ENCODE data around the gene DNAJC15.
"Not testable (repeated sequence)": the region's sequence is repeated elsewhere in the genome, so short reads cannot be mapped to it uniquely, and the experiment has no call there.

Gene DNAJC15

GRCh38 chr13:43005460-43006236 lies 17.7 kb upstream of the DNAJC15 start:
- DNase-seq, result no peak

GRCh38 chr13:43006893-43007631 lies 16.3 kb upstream of the DNAJC15 start:
- DNase-seq, result no peak

GRCh38 chr13:43008596-43008995 lies 14.8 kb upstream of the DNAJC15 start:
- no peak for DNase-seq

GRCh38 chr13:43009506-43009905 lies 13.9 kb upstream of the DNAJC15 start:
- DNase-seq, result no peak

- no peak for DNase-seq
Observed at GRCh38 chr13:43014162-43014561, 9.2 kb upstream of the DNAJC15 start.

- no peak for DNase-seq
Observed at GRCh38 chr13:43016226-43016625, 7.2 kb upstream of the DNAJC15 start.

- DNase-seq, result no peak
Observed at GRCh38 chr13:43019811-43020210, 3.6 kb upstream of the DNAJC15 start.

- no peak for DNase-seq
Observed at GRCh38 chr13:43020794-43021193, 2.6 kb upstream of the DNAJC15 start.

- no peak for DNase-seq
Observed at GRCh38 chr13:43021926-43022670, 1.3 kb upstream of the DNAJC15 start.

- DNase-seq, result no peak
Observed at GRCh38 chr13:43022934-43023288, 475 bp upstream of the DNAJC15 start.

GRCh38 chr13:43026262-43026661 lies 2.9 kb downstream of the DNAJC15 start:
- no peak for DNase-seq

- no peak for DNase-seq
Observed at GRCh38 chr13:43030548-43030947, 7.2 kb downstream of the DNAJC15 start.

- DNase-seq, result no peak
Observed at GRCh38 chr13:43031881-43032280, 8.5 kb downstream of the DNAJC15 start.

- no peak for DNase-seq
Observed at GRCh38 chr13:43033038-43033437, 9.7 kb downstream of the DNAJC15 start.

- no peak for DNase-seq
Observed at GRCh38 chr13:43036351-43037250, 13.2 kb downstream of the DNAJC15 start.

GRCh38 chr13:43039966-43040365 lies 16.6 kb downstream of the DNAJC15 start:
- no peak for DNase-seq

- DNase-seq, result not testable (repeated sequence)
Observed at GRCh38 chr13:43040581-43041368, 17.4 kb downstream of the DNAJC15 start.

GRCh38 chr13:43041369-43041921 lies 18.1 kb downstream of the DNAJC15 start:
- DNase-seq, result no peak

GRCh38 chr13:43042410-43042921 lies 19.1 kb downstream of the DNAJC15 start:
- no peak for DNase-seq

- DNase-seq, result no peak
Observed at GRCh38 chr13:43044720-43045301, 21.4 kb downstream of the DNAJC15 start.

- not testable (repeated sequence) for DNase-seq
Observed at GRCh38 chr13:43045302-43045773, 22.0 kb downstream of the DNAJC15 start.
